GM08714 (cell line): ENCODE measurements around the gene THOC6.

Source experiments
- H3K4me3 ChIP-seq: fragments of 200-500 bp; sonication (Bioruptor generic); 2 replicates; pipeline ENCODE4 v1.5.1; 2014; ENCODE audit warnings: mild to moderate bottlenecking, low read length, inconsistent platforms
- ZNF274 ChIP-seq: IDR thresholded peaks from 2 replicates; pipeline ENCODE4 v1.6.1; 2012; ENCODE audit warnings: mild to moderate bottlenecking, low read depth, low read length

THOC6 gene

GRCh38 chr16:3023669-3024478, at the start of gene THOC6, which contains the start of gene HCFC1R1:
Gene THOC6, plus strand, starts transcription at chr16:3024035. Its CDS starts 292 bp downstream, at chr16:3024327.
Gene HCFC1R1, minus strand, starts transcription at chr16:3023942. Its CDS starts 1 bp downstream, at chr16:3023941.
- H3K4me3 ChIP-seq, result peak within 1 kb of the TSS; percentile 72
- TF ChIP-seq ZNF274, result no peak

- no peak overlapping the region for H3K4me3 ChIP-seq
- TF ChIP-seq ZNF274, result no peak
Measured at GRCh38 chr16:2974319-2975056, 49.3 kb upstream of the THOC6 start.

- H3K4me3 ChIP-seq, result no peak overlapping the region
- TF ChIP-seq ZNF274, result no peak
Measured at GRCh38 chr16:2975161-2975795, 48.6 kb upstream of the THOC6 start.

- no peak for TF ChIP-seq ZNF274
Measured at GRCh38 chr16:2976201-2976600, 47.6 kb upstream of the THOC6 start.

GRCh38 chr16:2976673-2977072, 47.2 kb upstream of the THOC6 start:
- no peak for TF ChIP-seq ZNF274
- no peak overlapping the region for H3K4me3 ChIP-seq

More at GRCh38 chr16:2976201-2976600, 47.6 kb upstream of the THOC6 start:
- H3K4me3 ChIP-seq, result no peak overlapping the region

GRCh38 chr16:2977440-2977839, 46.4 kb upstream of the THOC6 start:
- TF ChIP-seq ZNF274, result no peak
- no peak overlapping the region for H3K4me3 ChIP-seq

- TF ChIP-seq ZNF274, result no peak
- peak overlapping the region; percentile 67 for H3K4me3 ChIP-seq
Measured at GRCh38 chr16:2979669-2980226, 44.1 kb upstream of the THOC6 start.

GRCh38 chr16:2980227-2981176, 43.3 kb upstream of the THOC6 start, which contains the start of gene PKMYT1:
Gene PKMYT1, minus strand, starts transcription at chr16:2980446. Its CDS starts 789 bp downstream, at chr16:2979657.
- TF ChIP-seq ZNF274, result no peak

GRCh38 chr16:2981177-2981898, 42.5 kb upstream of the THOC6 start:
- H3K4me3 ChIP-seq, result peak overlapping the region; percentile 67; the same call in 1 of the 2 replicates
- no peak for TF ChIP-seq ZNF274

More at GRCh38 chr16:2980227-2981176, 43.3 kb upstream of the THOC6 start, which contains the start of gene PKMYT1:
- H3K4me3 ChIP-seq, result peak within 1 kb of the TSS; percentile 67

GRCh38 chr16:2981899-2982250, 42.0 kb upstream of the THOC6 start:
- no peak overlapping the region for H3K4me3 ChIP-seq
- no peak for TF ChIP-seq ZNF274

- no peak overlapping the region for H3K4me3 ChIP-seq
- no peak for TF ChIP-seq ZNF274
Measured at GRCh38 chr16:2982402-2982801, 41.4 kb upstream of the THOC6 start.

GRCh38 chr16:2983706-2984136, 40.1 kb upstream of the THOC6 start:
- H3K4me3 ChIP-seq, result no peak overlapping the region
- TF ChIP-seq ZNF274, result no peak

GRCh38 chr16:2985462-2985861, 38.4 kb upstream of the THOC6 start:
- no peak overlapping the region for H3K4me3 ChIP-seq
- no peak for TF ChIP-seq ZNF274
